IPS-18c (cell line): ENCODE results near the gene GPR132.

Source experiments
- H3K4me3 ChIP-seq: 2 replicates; pipeline ENCODE4 v1.7.0; 2013; ENCODE audit warnings: low read depth, mild to moderate bottlenecking, low read length, moderate library complexity; ENCODE audit not compliant: insufficient read depth
- H3K9me3 ChIP-seq: one replicate; pipeline ENCODE4 v1.6.1; 2013; ENCODE audit warnings: mild to moderate bottlenecking, low read length, moderate library complexity; ENCODE audit not compliant: control insufficient read depth, insufficient read depth

The GPR132 gene

GRCh38 chr14:105055736-105056302 lies 9.4 kb downstream of the GPR132 start:
- H3K9me3 ChIP-seq = no peaks in the 10 kb centered on the region
- peak overlapping the region; percentile 24; the same call in 1 of the 2 replicates for H3K4me3 ChIP-seq

GRCh38 chr14:105055334-105055733 lies 9.9 kb downstream of the GPR132 start:
- no peak overlapping the region for H3K4me3 ChIP-seq
- H3K9me3 ChIP-seq = no peaks in the 10 kb centered on the region

GRCh38 chr14:105053996-105054395 lies 11.2 kb downstream of the GPR132 start:
- H3K9me3 ChIP-seq = no peaks in the 10 kb centered on the region
- no peak overlapping the region for H3K4me3 ChIP-seq

GRCh38 chr14:105053421-105053820 lies 11.8 kb downstream of the GPR132 start:
- Histone ChIP-seq H3K4me3 (no peak overlapping the region), H3K9me3 (no peaks in the 10 kb centered on the region)

GRCh38 chr14:105052110-105052458 lies 13.1 kb downstream of the GPR132 start:
- no peaks in the 10 kb centered on the region for H3K9me3 ChIP-seq
- no peak overlapping the region for H3K4me3 ChIP-seq

- Histone ChIP-seq H3K9me3 (no peaks in the 10 kb centered on the region), H3K4me3 (no peak overlapping the region)
Observed at GRCh38 chr14:105051182-105052109, 13.8 kb downstream of the GPR132 start.

GRCh38 chr14:105050551-105050897 lies 14.7 kb downstream of the GPR132 start:
- no peaks in the 10 kb centered on the region for H3K9me3 ChIP-seq
- H3K4me3 ChIP-seq = no peak overlapping the region; the same call in 1 of the 2 replicates

GRCh38 chr14:105049753-105050550 lies 15.3 kb downstream of the GPR132 start:
- H3K4me3 ChIP-seq = no peak overlapping the region; the same call in 1 of the 2 replicates
- no peaks in the 10 kb centered on the region for H3K9me3 ChIP-seq

- Histone ChIP-seq H3K9me3 (no peaks in the 10 kb centered on the region), H3K4me3 (no peak overlapping the region)
Observed at GRCh38 chr14:105047283-105048016, 17.8 kb downstream of the GPR132 start.

GRCh38 chr14:105046891-105047282 lies 18.3 kb downstream of the GPR132 start:
- no peaks in the 10 kb centered on the region for H3K9me3 ChIP-seq
- H3K4me3 ChIP-seq = no peak overlapping the region

GRCh38 chr14:105045710-105046326 lies 19.4 kb downstream of the GPR132 start:
- no peak overlapping the region for H3K4me3 ChIP-seq
- H3K9me3 ChIP-seq = no peaks in the 10 kb centered on the region

GRCh38 chr14:105043641-105044040 lies 21.6 kb downstream of the GPR132 start:
- Histone ChIP-seq H3K4me3 (no peak overlapping the region), H3K9me3 (no peaks in the 10 kb centered on the region)

- no peaks in the 10 kb centered on the region for H3K9me3 ChIP-seq
- no peak overlapping the region for H3K4me3 ChIP-seq
Observed at GRCh38 chr14:105042813-105043212, 22.4 kb downstream of the GPR132 start.

- H3K9me3 ChIP-seq = no peaks in the 10 kb centered on the region
- no peak overlapping the region for H3K4me3 ChIP-seq
Observed at GRCh38 chr14:105041841-105042765, 23.1 kb downstream of the GPR132 start.

- Histone ChIP-seq H3K9me3 (no peaks in the 10 kb centered on the region), H3K4me3 (no peak overlapping the region)
Observed at GRCh38 chr14:105039458-105040205, 25.6 kb downstream of the GPR132 start.
